HG03354 (cell line): ENCODE measurements around the gene GPN1.
"Not testable (repeated sequence)": the region's sequence is repeated elsewhere in the genome, so short reads cannot be mapped to it uniquely, and the experiment has no call there.

Experiments
- ATAC-seq: cut with Tn5 transposase; IDR thresholded peaks from one replicate; pipeline ENCODE4 v1.9.1; 2021; ENCODE audit warnings: mild to moderate bottlenecking; ENCODE audit not compliant: unreplicated experiment, poor library complexity, severe bottlenecking

Gene GPN1

GRCh38 chr2:27664154-27664574 is 35.3 kb downstream of the GPN1 start:
- ATAC-seq, result peak; percentile 23

- ATAC-seq, result no peak
Measured at GRCh38 chr2:27664622-27665363, 35.9 kb downstream of the GPN1 start.

DNA sequence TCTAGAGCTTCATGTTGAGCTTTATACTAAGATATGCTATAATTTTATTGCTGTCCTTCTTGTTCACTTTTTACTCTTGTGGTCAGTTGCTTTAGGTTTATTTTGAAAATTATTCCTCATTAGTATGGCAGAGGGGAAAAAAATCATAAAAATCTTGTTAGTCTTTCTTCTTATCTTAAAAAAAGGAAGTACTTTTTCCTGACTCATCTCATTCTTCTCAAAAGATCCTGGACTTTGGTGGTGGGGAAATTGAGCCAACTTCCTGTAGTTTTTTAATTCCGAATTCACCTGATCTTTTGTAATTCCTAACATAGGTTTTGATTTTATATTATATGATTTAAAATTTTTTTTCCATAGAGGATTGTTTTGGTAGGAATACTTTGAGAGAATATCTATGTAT is 38.6 kb downstream of the GPN1 start:
- no peak for ATAC-seq

GRCh38 chr2:27671235-27671634 is 42.4 kb downstream of the GPN1 start:
- no peak for ATAC-seq

GRCh38 chr2:27672723-27673486 is 44.1 kb downstream of the GPN1 start:
- ATAC-seq, result no peak

DNA sequence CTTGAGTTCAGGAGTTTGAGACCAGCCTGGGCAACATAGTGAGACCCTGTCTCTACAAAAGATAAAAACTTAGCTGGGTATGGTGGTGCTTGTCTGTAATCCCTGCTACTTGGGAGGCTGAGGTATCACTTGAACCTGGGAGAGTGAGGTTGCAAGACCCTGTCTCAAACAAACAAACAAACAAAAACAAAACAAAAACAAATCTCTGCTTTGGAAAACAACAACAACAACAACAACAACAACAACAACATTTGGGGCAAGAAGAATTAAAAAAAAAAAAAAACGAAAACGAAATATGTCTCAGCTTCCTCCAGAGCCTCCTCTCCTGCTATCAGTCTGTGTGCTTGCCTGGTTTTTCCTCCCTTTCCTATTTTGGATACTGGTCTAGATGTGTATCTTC is 51.7 kb downstream of the GPN1 start:
- ATAC-seq, result no peak

DNA sequence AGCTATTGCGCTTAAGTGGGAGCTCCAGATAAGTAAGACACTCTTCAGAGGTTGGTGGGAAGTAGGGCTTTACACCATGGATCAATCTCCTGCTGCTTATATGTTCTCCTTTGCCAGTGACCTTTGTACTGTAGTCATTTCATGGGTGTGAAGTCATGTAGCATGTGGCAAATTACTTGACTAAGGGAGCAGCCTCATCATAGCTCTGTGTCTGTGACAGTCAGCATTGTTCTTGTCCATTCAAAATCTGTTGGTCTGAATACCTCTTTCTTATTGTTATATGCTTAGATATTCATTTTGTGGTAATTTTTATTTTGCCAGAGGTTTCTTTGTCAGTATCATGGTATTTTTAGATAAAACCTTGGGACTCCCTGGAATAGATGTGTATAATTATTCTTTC is 53.0 kb downstream of the GPN1 start:
- ATAC-seq, result no peak

- ATAC-seq, result not testable (repeated sequence)
Measured at GRCh38 chr2:27682334-27682771, 53.5 kb downstream of the GPN1 start.

GRCh38 chr2:27683390-27684071 is 54.7 kb downstream of the GPN1 start:
- ATAC-seq, result peak; percentile 82

DNA sequence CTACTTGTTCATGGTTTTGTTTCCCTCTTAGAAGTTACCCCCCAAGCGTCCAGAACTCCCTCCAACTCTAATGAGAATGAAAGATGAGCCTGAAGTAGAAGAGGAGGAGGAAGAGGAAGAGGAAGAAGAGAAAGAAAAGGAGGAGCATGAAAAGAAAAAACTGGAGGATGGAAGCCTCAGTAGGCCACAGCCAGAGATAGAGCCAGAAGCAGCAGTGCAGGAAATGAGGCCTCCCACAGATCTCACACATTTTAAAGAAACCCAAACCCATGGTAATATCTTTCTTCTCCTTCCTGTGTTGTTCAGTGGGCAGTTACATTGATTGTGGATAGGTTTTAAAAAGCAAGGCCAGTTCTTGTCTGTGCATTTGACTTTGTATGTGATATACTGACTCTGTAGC is 56.2 kb downstream of the GPN1 start:
- ATAC-seq, result not testable (repeated sequence)

GRCh38 chr2:27685577-27685976 is 56.7 kb downstream of the GPN1 start:
- no peak for ATAC-seq

DNA sequence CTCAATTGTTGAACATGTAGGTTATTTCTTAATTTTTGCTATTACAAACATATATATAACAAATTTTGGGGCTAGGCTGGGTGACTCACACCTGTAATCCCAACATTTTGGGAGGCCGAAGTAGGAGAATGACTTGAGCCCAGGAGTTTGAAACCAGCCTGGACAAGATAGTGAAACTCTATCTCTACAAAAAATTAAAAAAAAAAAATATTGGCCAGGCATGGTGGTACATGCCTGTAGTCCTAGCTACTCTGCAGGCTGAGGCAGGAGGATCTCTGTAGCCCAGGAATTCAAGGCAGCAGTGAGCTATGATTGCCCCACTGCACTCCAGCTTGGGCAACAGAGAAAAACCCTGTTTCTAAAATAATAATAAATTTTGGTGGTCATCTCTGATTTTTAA is 58.4 kb downstream of the GPN1 start:
- no peak for ATAC-seq

GRCh38 chr2:27689424-27689823 is 60.6 kb downstream of the GPN1 start:
- ATAC-seq, result no peak

DNA sequence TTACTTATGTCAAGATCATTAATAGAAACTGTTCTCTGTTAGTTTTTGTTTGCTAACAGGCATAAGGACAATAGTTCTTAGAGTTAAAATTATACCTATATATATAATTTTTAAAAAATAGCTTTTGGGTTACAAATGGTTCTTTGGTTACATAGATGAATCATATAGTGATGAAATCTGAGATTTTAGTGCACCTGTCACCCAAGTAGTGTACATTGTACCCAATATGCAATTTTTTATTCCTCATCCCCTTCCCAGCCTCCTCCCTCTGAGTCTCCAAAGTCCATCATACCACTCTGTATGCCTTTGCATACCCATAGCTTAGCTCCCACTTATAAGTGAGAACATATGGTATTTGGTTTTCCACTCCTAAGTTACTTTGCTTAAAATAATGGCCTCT is 61.2 kb downstream of the GPN1 start:
- ATAC-seq, result no peak

GRCh38 chr2:27697660-27698059 is 68.8 kb downstream of the GPN1 start:
- ATAC-seq, result no peak
